ENCODE data around the gene ARL8B. TPM values are rescaled to one million over a fixed set of nuclear protein-coding genes. Genes with fewer than 3 reads are reported as not detected.

Gene ARL8B
- polyA plus RNA-seq, 1 donor (not counting 4 experiments of a cell fraction or from before 2014, with no cell fraction given), result 102 TPM

- Histone ChIP-seq H3K9ac (ENCODE audit: control insufficient read depth, extremely low read depth, insufficient read depth, low read length) (no peak overlapping the region), H3K27ac (ENCODE audit: control insufficient read depth, insufficient read depth, low read length) (no peak overlapping the region), H3K4me1 (ENCODE audit: control insufficient read depth, extremely low read depth, insufficient read depth, low read length) (no peaks in the 10 kb centered on the region), H2AFZ (ENCODE audit: control insufficient read depth, low read length) (no peak overlapping the region), H3K36me3 (ENCODE audit: control insufficient read depth in 2 of 2, extremely low read depth in 1 of 2, insufficient read depth in 2 of 2, low read length in 2 of 2) (peaks cover 64 to 65% of the 10 kb centered on the region in 2 experiments), H3K4me3 (ENCODE audit: control insufficient read depth in 2 of 3, extremely low read depth in 1 of 3, insufficient read depth in 2 of 3, low read depth in 1 of 3, low read length in 3 of 3) (no peak overlapping the region), H3K27me3 (ENCODE audit: control insufficient read depth, extremely low read depth, insufficient read depth, low read length) (no peaks in the 10 kb centered on the region), H3K79me2 (ENCODE audit: control insufficient read depth, insufficient read depth, low read length) (no peaks in the 10 kb centered on the region), H3K9me1 (ENCODE audit: control insufficient read depth, extremely low read depth, insufficient read depth, low read length) (no peaks in the 10 kb centered on the region), H3K9me3 (ENCODE audit: control insufficient read depth, low read depth, low read length) (no peaks in the 10 kb centered on the region), H3K4me2 (ENCODE audit: control insufficient read depth, extremely low read depth, insufficient read depth, low read depth, low read length) (no peak overlapping the region), H4K20me1 (ENCODE audit: control insufficient read depth, extremely low read depth, insufficient read depth, low read length) (peaks cover 3% of the 10 kb centered on the region)
- no peak for DNase-seq (ENCODE audit: low read depth, low spot score)
- TF ChIP-seq CTCF (optimal IDR thresholded peaks at IDR 0.05 in 1 of 3, IDR thresholded peaks at IDR 0.05 in 1 of 3, conservative IDR thresholded peaks at IDR 0.05 in 1 of 3; ENCODE audit: extremely low read depth in 1 of 3, insufficient read depth in 2 of 3, low read length in 3 of 3), result no peak
- TF ChIP-seq EZH2 (IDR thresholded peaks at IDR 0.05; ENCODE audit: low read length), result no peak
- FAIRE-seq, result no peak
- dilution Hi-C loops (cut with MboI; ENCODE audit: extremely low pct_ligation_motif_present, low sequenced_read_pairs), result no loop called here
Observed at GRCh38 chr3:5214352-5214751, 92.3 kb downstream of the ARL8B start.

GRCh38 chr3:5217824-5218595, 95.9 kb downstream of the ARL8B start:
- H2AFZ ChIP-seq (ENCODE audit: control insufficient read depth, low read length), result no peak overlapping the region
- H3K27me3 ChIP-seq (ENCODE audit: control insufficient read depth, extremely low read depth, insufficient read depth, low read length), result no peaks in the 10 kb centered on the region
- H4K20me1 ChIP-seq (ENCODE audit: control insufficient read depth, extremely low read depth, insufficient read depth, low read length), result peaks cover 3% of the 10 kb centered on the region
- TF ChIP-seq EZH2 (IDR thresholded peaks at IDR 0.05; ENCODE audit: low read length) (no peak), CTCF (optimal IDR thresholded peaks at IDR 0.05 in 1 of 3, IDR thresholded peaks at IDR 0.05 in 1 of 3, conservative IDR thresholded peaks at IDR 0.05 in 1 of 3; ENCODE audit: extremely low read depth in 1 of 3, insufficient read depth in 2 of 3, low read length in 3 of 3) (no peak)
- FAIRE-seq (no peak), DNase-seq (ENCODE audit: low read depth, low spot score) (no peak)
- peaks cover 44 to 48% of the 10 kb centered on the region in 2 experiments for H3K36me3 ChIP-seq (ENCODE audit: control insufficient read depth in 2 of 2, extremely low read depth in 1 of 2, insufficient read depth in 2 of 2, low read length in 2 of 2)
- H3K79me2 ChIP-seq (ENCODE audit: control insufficient read depth, insufficient read depth, low read length), result no peaks in the 10 kb centered on the region
- dilution Hi-C loops (cut with MboI; ENCODE audit: extremely low pct_ligation_motif_present, low sequenced_read_pairs), result no loop called here
- no peaks in the 10 kb centered on the region for H3K4me1 ChIP-seq (ENCODE audit: control insufficient read depth, extremely low read depth, insufficient read depth, low read length)
- no peak overlapping the region for H3K9ac ChIP-seq (ENCODE audit: control insufficient read depth, extremely low read depth, insufficient read depth, low read length)
- H3K27ac ChIP-seq (ENCODE audit: control insufficient read depth, insufficient read depth, low read length), result no peak overlapping the region
- no peaks in the 10 kb centered on the region for H3K9me3 ChIP-seq (ENCODE audit: control insufficient read depth, low read depth, low read length)
- no peak overlapping the region for H3K4me2 ChIP-seq (ENCODE audit: control insufficient read depth, extremely low read depth, insufficient read depth, low read depth, low read length)
- no peak overlapping the region for H3K4me3 ChIP-seq (ENCODE audit: control insufficient read depth in 2 of 3, extremely low read depth in 1 of 3, insufficient read depth in 2 of 3, low read depth in 1 of 3, low read length in 3 of 3)
- no peaks in the 10 kb centered on the region for H3K9me1 ChIP-seq (ENCODE audit: control insufficient read depth, extremely low read depth, insufficient read depth, low read length)

Measured in keratinocyte (primary cell).